DOHH2 (cell line): ENCODE data around the gene FAM20A.

Experiments
- H3F3A ChIP-seq: fragments of 200-600 bp; sonication (generic), shearing (Covaris generic); 2 replicates; pipeline ENCODE4 v1.6.0; 2016; ENCODE audit warnings: antibody characterized with exemption, mild to moderate bottlenecking; ENCODE audit not compliant: control insufficient read depth, insufficient read depth
- H3K27ac ChIP-seq: fragments of 200-600 bp; sonication (generic); 2 replicates; pipeline ENCODE4 v1.5.1; 2014; ENCODE audit warnings: low read depth, mild to moderate bottlenecking, low read length, moderate library complexity
- H3K27me3 ChIP-seq: fragments of 200-600 bp; sonication (generic); 2 replicates; pipeline ENCODE4 v1.6.1; 2014; ENCODE audit warnings: mild to moderate bottlenecking, low read length, mixed read lengths; ENCODE audit not compliant: control insufficient read depth
- H3K36me3 ChIP-seq: fragments of 200-600 bp; sonication (generic); 2 replicates; pipeline ENCODE4 v1.6.1; 2014; ENCODE audit warnings: mild to moderate bottlenecking, low read length, moderate library complexity, mixed read lengths; ENCODE audit not compliant: control insufficient read depth
- H3K4me1 ChIP-seq: fragments of 200-600 bp; sonication (generic); 2 replicates; pipeline ENCODE4 v1.6.1; 2014; ENCODE audit warnings: mild to moderate bottlenecking, low read length, mixed read lengths; ENCODE audit not compliant: control insufficient read depth
- H3K4me2 ChIP-seq: fragments of 200-600 bp; sonication (generic); 2 replicates; pipeline ENCODE4 v1.6.0; 2014; ENCODE audit warnings: mild to moderate bottlenecking, low read length, moderate library complexity
- H3K4me3 ChIP-seq: fragments of 200-600 bp; sonication (generic); 2 replicates; pipeline ENCODE4 v1.5.1; 2014; ENCODE audit warnings: mild to moderate bottlenecking, low read length, mixed read lengths
- H3K79me2 ChIP-seq: fragments of 200-600 bp; sonication (generic); 2 replicates; pipeline ENCODE4 v1.6.1; 2014; ENCODE audit warnings: mild to moderate bottlenecking, low read length, mixed read lengths; ENCODE audit not compliant: control insufficient read depth
- H3K9me2 ChIP-seq: fragments of 200-600 bp; sonication (generic); replicated peaks from 2 replicates; pipeline ENCODE4 v1.6.1; 2014; ENCODE audit warnings: mild to moderate bottlenecking, low read length, mixed read lengths; ENCODE audit not compliant: control insufficient read depth
- H3K9me3 ChIP-seq: fragments of 200-600 bp; sonication (generic); 2 replicates; pipeline ENCODE4 v1.6.1; 2014; ENCODE audit warnings: antibody characterized with exemption, low read length, mixed read lengths; ENCODE audit not compliant: control insufficient read depth, insufficient read depth
- H4K20me1 ChIP-seq: fragments of 200-600 bp; sonication (generic); 2 replicates; pipeline ENCODE4 v1.6.0; 2014; ENCODE audit warnings: low read depth, mild to moderate bottlenecking, antibody characterized with exemption, low read length, moderate library complexity; ENCODE audit not compliant: control insufficient read depth, insufficient read depth
- EZH2phosphoT487 ChIP-seq: fragments of 200-600 bp; sonication (generic); IDR thresholded peaks from 2 replicates; pipeline ENCODE4 v1.6.1; 2017; ENCODE audit warnings: borderline replicate concordance, mild to moderate bottlenecking, antibody characterized with exemption, low read length, moderate library complexity, mixed read lengths
- TF ChIP-seq, protein P1 (sequence below): fragments of 200-600 bp; sonication (generic); IDR thresholded peaks from one replicate; pipeline ENCODE4 v1.5.1; 2014; ENCODE audit warnings: antibody characterized with exemption, mild to moderate bottlenecking, low read depth, low read length; ENCODE audit not compliant: poor library complexity, severe bottlenecking

Gene FAM20A

GRCh38 chr17:68565661-68566441, 35.3 kb downstream of the FAM20A start:
- H3K27ac ChIP-seq: no peak overlapping the region
- H3K79me2 ChIP-seq: no peaks in the 10 kb centered on the region
- no peaks in the 10 kb centered on the region for H3K9me2 ChIP-seq
- H3K36me3 ChIP-seq: no peaks in the 10 kb centered on the region
- no peak overlapping the region for H3K4me2 ChIP-seq
- H3F3A ChIP-seq: no peaks in the 10 kb centered on the region
- peaks cover 10% of the 10 kb centered on the region; the same call in 1 of the 2 replicates for H3K27me3 ChIP-seq
- no peaks in the 10 kb centered on the region for H3K9me3 ChIP-seq
- H3K4me3 ChIP-seq: no peak overlapping the region
- H3K4me1 ChIP-seq: no peaks in the 10 kb centered on the region
- H4K20me1 ChIP-seq: no peaks in the 10 kb centered on the region
- TF ChIP-seq, protein P1, sequence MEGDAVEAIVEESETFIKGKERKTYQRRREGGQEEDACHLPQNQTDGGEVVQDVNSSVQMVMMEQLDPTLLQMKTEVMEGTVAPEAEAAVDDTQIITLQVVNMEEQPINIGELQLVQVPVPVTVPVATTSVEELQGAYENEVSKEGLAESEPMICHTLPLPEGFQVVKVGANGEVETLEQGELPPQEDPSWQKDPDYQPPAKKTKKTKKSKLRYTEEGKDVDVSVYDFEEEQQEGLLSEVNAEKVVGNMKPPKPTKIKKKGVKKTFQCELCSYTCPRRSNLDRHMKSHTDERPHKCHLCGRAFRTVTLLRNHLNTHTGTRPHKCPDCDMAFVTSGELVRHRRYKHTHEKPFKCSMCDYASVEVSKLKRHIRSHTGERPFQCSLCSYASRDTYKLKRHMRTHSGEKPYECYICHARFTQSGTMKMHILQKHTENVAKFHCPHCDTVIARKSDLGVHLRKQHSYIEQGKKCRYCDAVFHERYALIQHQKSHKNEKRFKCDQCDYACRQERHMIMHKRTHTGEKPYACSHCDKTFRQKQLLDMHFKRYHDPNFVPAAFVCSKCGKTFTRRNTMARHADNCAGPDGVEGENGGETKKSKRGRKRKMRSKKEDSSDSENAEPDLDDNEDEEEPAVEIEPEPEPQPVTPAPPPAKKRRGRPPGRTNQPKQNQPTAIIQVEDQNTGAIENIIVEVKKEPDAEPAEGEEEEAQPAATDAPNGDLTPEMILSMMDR: no peak

DNA sequence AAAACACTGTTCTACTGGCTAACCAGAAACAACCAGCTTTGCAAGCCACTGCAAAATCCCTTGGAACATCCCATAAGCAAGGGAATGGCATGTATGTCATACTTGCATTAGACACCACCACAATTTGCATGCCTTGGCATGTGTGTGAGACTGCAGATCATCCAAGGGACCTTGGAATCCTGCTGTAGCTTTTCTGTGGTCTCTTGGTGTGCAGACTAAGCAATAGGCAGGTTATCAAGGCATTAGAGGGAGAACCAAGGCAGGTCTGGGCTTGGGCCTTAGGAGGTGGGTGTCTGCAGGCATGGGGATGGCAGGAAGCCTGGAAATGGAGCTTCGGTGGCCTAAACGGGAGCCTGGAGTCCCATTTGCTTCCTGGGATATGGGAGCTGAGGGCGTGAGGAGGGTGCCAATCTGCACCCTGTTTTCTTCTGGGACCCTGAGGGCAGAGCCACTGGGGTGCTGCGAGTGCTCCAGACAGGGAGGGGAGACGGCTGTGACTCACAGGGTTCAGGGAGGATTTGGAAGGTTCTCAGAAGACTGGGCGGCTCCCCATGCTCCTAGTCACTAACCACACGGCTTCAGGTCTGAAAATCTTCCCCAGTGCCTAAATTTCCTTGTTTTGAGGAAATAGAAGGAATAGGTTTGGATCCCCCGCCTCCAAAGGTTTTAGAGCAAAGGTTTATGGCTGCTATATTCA, 36.6 kb downstream of the FAM20A start:
- Histone ChIP-seq H3K4me3 (no peak overlapping the region), H3K36me3 (no peaks in the 10 kb centered on the region), H3K9me3 (no peaks in the 10 kb centered on the region), H3K4me1 (no peaks in the 10 kb centered on the region), H3F3A (no peaks in the 10 kb centered on the region), H3K27me3 (peaks cover 10% of the 10 kb centered on the region; the same call in 1 of the 2 replicates), H3K4me2 (no peak overlapping the region), H4K20me1 (no peaks in the 10 kb centered on the region), H3K27ac (no peak overlapping the region), H3K79me2 (no peaks in the 10 kb centered on the region), H3K9me2 (no peaks in the 10 kb centered on the region)
- TF ChIP-seq EZH2phosphoT487: no peak
- TF ChIP-seq, protein P1: no peak

- Histone ChIP-seq H3K36me3 (no peaks in the 10 kb centered on the region), H3K4me3 (no peak overlapping the region), H3K4me2 (no peak overlapping the region), H3K27ac (no peak overlapping the region), H3K27me3 (peaks cover 10% of the 10 kb centered on the region; the same call in 1 of the 2 replicates), H3F3A (no peaks in the 10 kb centered on the region), H4K20me1 (no peaks in the 10 kb centered on the region), H3K4me1 (no peaks in the 10 kb centered on the region), H3K9me3 (no peaks in the 10 kb centered on the region), H3K79me2 (no peaks in the 10 kb centered on the region), H3K9me2 (no peaks in the 10 kb centered on the region)
- TF ChIP-seq, protein P1: no peak
- TF ChIP-seq EZH2phosphoT487: no peak
Observed at GRCh38 chr17:68562736-68563135, 38.4 kb downstream of the FAM20A start.
